HG03432 (cell line): ENCODE results near the gene DUSP12.

Experiments
- ATAC-seq: cut with Tn5 transposase; IDR thresholded peaks from one replicate; pipeline ENCODE4 v1.9.1; 2021; ENCODE audit warnings: mild to moderate bottlenecking, moderate library complexity; ENCODE audit not compliant: unreplicated experiment

Gene DUSP12

DNA sequence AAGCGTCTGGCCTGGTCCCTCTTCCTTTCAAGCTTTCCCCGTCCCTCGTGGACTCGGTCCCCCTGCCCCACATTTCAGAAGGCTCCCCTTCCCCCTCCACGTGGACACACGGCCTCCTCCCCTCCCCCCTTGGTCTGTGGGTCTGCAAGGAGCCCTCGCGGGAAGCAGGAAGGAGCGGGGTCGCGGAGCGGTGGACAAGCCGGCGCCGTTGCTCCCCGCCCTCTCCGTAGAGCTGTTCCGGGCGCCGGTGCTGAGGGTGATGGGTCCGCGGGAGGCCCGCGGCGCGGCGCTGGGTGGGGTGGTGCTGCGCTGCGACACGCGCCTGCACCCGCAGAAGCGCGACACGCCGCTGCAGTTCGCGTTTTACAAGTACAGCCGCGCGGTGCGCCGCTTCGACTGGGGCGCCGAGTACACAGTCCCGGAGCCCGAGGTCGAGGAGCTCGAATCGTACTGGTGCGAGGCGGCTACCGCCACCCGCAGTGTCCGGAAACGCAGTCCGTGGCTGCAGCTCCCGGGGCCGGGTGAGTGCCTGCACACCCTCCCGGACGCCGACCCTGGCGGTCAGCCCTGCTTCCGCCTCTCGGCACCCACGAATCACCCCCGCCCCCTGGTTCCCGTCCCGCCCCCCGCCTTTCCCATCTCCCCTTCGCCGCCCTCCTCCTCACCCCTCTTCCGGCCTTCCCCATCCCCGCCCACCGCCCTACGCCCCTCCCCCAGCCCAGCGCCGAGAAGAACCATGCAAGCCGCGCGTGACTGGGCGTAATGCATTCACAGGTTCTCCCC, 22.9 kb upstream of the DUSP12 start:
- peak; percentile 58 for ATAC-seq

DNA sequence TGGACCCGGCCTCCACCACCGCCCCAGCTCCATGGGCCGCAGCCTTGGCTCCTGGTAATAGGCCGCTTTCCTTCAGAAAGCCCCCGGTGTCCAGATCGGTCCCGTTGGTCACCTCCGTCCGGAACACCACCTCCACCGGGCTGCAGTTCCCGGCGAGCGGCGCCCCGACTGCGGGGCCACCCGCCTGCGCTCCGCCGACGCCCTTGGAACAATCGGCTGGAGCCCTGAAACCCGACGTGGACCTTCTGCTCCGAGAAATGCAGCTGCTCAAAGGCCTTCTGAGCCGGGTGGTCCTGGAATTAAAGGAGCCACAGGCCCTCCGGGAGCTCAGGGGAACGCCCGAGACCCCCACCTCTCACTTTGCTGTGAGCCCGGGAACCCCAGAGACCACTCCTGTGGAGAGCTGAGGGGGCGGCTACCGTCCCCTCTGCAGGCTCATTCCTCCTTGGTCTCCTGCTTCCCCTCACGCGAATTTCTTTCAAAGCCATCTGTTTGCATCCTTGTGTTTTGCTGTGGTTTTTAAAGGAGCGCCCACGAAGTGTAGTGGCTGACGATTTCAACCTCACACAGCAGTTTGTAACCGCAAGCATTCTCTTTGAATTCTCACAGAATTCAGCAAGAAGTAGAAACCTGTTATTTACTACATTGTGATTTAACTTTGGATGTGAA, 22.2 kb upstream of the DUSP12 start:
- peak; percentile 14 for ATAC-seq

DNA sequence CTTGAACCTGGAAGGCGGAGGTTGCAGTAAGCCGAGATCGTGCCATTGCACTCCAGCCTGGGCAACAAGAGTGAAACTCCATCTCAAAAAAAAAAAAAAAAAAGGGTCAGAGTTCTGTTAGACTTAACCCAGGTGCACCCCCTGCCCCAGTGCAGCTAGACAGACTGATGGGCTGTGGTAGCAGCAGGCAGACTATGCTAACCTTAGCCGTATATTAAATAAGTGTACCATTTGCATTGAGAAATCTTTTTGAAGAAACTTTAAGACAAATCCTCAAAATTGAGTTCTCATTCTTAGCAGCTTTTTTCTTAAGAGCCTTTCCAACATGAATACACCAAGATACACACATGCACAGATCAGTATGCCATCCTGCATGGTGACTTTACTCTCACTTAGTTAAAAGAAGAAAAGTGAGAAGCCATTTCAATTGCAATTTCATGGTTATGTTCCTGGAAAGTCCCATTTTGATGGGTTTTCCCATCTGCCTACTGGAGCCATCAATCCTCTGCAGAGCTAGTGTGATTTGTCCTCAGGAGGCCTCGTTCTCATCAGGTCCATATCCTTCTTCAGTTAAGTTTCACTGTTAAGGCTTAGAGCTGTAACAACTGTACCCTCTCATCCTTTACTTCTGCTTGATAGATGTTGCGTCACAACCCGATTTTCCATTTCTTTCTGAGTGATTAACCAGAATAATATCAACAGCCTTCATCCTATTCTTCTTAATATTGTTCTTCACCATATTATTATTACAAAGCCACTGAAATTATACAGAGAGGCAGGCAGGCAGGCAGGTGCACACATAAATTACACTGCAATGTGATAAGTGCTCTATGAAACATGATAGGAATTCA, 21.0 kb upstream of the DUSP12 start:
- no peak for ATAC-seq

DNA sequence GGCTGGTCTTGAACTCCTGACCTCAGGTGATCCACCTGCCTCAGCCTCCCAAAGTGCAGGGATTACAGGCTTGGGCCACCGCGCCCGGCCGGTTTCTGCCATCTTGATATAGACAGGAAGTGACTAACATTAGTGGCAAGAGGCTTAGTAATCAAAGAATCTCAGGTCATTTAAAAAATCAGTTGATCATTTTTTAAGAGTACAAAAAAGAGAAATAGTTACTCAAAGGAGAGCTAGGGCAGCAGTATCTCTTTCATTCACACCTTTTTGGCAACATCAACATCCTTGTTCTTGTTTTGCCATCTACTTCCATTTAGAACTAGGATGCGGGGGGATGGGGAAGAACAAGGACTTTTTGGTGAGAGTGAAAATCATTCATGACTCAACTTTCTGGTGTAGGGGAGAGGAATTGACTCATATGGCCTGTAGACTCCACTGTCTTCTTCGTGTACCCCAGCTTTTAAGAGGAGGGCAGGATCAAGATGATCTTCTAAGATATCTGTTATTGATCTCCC, 19.5 kb upstream of the DUSP12 start:
- ATAC-seq: no peak

DNA sequence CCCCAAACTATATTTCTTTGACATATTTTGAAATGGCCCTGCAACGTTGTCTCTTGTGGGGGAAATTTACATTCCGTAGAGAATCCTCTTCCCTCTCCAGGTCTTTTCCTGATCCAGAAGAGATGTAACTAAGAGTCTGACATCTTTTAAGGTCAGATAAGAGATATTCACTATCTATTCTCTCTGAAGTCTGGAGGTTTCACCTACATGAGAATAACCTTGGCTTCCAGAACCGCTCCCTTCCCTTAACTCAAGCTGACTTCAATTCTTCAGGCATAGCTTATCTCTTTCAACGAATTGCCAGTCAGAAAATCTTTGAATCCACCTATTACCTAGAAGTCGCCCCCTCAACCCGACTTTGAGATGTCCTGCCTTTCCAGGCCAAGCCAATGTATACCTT, 18.3 kb upstream of the DUSP12 start:
- ATAC-seq: no peak

DNA sequence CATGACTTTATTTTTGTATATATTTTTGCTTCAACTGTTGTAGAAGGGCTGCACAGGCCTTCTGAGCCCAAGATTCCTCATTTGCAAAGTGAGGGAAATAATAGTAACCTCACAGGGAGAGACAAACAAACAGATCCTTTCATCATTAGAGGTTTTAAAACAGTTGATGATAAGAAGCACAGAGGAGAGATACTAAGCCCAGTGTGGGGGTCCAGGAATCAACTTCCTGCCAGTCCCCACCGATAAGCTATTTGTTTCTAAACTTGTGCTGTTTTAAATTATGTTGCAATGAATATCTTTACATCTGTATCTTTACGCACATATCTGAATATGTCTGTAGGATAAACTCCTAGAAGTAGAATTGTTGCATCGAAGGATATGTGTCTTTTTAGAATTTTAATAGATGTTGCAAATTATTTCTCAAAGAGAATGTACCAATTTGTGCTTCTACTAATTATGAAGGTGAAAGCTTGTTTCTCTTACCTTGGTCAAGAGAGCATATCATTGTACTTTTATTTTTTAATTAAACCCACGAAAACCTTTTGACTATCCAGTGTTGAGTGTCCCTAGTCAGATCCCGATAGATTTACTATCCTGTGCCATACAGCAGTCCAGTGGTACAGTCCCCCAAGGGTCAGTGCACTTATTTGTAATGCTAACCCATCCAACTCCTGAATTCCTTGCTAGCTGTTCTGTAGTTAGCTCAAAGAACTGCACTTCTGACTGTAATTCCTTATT, 17.4 kb upstream of the DUSP12 start:
- ATAC-seq: no peak

DNA sequence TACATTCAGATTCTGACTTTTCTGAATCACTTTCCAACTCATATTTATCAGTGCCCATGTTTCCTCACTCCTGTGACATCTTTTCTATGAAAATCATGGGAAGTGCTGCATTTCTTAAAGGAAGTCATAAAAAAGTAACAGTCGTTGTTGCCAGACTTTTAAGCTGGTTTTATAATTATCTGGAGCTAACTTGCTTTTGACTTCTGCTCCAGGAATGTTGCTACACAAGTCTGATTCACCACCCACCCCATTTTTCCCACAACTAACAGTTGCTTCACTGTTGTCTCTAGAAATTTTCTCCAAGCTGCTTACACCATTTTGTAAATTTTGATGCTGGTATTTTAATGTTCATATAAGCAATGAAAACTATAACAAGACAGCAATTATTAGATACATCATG, 16.1 kb upstream of the DUSP12 start:
- ATAC-seq: no peak

DNA sequence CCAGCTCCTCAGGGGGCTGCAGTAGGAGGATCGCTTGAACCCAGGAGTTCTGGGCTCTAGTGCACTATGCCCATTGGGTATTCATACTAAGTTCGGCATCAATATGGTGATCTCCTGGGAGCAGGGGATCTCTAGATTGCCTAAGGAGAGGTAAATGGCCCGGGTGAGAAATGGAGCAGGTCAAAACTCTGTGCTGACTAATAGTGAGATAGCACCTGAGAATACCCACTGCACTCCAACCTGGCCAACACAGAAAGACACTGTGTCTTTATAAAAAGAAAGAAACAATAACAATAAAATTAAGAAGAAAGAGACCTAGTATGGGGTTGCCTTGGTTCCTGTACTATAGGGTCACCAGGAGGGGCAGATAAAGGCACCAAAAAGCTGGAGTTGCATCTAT, 13.7 kb upstream of the DUSP12 start:
- no peak for ATAC-seq

DNA sequence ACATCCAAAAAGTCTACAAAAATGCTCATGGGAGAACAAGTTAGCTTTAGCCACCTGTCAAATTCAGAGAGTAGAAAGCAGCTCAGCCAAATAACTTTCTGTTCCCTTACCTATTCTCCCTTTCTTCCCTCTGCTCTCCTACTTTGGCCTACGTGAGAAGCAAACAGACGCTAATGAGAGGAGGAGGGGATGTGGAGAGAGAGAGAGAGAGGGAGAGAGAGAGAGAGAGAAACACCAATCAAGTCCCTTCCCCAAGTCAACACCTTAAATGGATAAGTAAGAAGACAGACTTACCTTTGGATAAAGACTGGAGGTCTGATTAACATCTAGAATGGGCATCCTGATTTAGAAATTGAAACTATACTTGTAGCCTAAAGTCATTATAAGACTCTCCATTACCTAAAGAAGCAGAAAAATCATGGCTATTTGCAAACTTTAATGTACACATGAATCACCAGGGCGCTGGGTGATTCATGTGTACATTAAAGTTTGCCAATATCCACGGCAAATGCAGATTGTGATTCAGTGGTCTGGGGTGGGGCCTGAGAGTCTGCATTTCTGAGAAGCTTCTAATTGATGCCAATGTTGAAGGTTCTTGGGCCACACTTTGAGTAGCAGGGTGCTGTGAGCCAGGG, 13.1 kb upstream of the DUSP12 start:
- ATAC-seq: no peak

DNA sequence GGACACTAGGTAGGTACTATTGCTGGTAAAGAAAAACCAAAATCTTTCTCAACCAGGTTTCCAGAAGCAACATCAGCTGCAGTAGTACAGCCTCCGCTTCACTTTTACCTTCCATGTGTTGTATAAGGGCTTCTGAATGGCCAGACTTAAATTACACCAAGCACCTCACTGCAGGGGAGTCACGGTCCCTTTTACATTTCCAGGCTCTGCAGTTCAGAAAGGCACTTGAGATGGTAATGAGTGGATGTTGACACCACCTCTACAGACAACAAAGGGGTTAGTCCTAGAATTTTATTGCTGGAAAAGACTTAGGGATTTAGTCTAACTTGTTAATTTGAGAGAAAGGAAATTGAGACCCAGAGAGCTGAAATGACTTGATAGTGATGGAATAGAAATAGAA, 12.0 kb upstream of the DUSP12 start:
- ATAC-seq: no peak

DNA sequence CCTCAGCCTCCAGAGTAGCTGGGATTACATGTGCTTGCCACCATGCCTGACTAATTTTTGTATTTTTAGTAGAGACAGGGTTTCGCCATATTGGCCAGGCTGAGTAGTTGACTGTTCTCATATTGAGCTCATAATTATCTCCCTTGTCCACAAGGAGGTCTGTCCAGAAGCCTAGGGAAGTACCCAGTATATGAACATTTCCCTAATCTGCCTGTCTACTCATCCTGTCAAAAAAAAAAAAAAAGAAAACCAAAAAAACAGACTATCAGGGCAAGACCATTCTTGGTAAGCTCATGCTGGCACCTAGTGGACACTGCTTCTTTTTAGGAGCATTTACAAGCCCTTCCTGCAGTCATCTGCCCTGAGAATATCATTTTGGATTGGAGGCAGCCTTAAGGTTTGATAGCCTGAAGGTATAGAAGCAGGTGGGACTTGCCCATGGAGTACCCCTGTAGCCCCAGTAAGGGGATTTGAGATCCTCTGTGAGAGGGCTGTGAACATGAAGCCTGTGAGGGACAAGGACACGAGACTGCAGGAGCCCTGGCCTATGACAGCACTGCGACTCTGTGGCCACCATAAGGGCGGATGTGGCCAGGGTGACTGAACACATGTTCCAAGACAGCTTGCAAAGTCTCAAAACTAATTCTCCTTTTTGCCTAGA, 10.8 kb upstream of the DUSP12 start:
- peak; percentile 74 for ATAC-seq

DNA sequence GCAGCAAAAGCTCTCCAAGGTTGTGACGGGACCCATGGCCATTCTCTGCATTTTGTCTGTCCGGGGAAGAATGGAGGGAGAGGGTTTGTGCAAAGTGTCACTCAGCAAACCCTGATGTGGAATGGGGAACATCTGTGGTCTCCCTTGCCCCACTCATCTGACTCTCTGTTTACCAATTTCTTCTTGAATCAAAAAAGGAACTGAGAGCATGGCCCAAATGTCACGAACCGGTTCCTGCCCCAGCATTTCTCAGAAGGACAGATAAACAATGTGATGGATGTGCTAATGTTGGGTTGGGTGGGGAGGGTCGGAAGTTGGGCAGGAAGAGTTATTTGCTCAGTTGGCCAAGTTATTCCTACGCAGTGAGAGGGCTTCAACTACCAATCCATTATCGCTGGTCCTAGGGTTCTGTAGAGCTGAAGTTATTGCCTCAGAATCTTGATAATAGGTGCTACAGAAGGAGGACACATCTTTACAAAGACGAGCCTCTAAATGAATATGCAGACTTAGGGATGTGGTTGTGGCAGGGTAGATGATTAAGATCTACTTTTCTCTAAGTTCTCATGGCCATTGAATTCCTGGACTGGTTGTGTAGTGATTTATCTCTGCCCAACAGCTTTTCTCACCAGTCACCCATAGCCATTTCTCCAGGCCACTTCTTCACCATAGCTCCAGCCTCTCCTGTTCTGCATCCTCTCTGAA, 9.6 kb upstream of the DUSP12 start:
- ATAC-seq: no peak

DNA sequence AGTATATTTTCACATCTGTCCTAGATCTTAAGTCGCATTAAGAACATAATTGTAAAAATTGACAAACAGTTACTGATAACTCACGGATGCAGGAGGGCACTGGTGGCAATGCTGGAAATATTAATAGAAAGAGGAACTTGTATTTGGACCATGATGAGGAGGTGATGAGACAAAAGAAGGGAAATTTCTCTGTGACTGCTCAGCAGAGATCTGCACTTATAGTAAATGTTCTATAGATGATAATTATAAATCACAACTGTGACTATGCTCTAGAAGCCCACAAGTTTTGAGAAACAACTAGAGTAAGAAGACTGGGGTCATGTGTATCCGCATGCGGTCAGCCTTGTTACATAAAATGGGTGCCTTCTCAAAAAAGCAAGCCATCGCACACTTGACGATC, 8.7 kb upstream of the DUSP12 start:
- no peak for ATAC-seq

DNA sequence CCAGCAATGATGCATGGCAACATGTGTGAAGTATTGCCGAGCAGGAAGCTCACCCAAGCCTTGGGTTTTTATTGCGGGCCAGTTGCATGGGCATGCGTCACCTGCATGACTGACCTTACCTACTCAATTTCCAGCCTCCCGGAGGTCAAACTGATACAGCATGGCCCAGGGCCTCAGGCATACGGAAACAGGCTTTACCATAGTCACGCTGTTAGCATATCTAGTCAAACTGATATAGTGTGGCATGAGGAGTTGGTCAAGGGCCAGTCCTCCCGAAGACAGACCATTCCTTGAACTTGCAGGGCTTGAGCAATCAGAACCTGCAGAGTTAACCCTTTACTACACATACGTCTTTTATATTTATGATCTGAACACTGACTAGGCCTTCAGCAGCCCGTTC, 6.4 kb upstream of the DUSP12 start:
- no peak for ATAC-seq

DNA sequence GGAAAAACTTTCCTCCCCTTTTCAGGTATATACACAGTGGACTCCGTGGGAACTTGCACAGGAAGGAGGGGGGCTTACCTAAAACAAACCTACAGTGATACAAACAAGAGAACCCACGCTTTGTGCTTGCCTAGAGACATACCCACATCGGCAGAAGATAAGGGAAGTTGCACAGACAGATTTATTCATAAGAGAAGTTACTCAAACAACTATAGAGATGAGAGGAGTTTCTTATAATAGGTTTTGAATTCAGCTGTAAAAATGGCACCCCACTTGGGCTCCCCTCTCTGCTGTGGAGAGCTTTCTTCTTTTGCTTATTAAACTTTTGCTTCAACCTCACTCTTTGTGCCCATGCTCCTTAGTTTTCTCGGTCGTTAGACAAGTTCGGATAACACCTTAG, 1.8 kb upstream of the DUSP12 start:
- no peak for ATAC-seq

DNA sequence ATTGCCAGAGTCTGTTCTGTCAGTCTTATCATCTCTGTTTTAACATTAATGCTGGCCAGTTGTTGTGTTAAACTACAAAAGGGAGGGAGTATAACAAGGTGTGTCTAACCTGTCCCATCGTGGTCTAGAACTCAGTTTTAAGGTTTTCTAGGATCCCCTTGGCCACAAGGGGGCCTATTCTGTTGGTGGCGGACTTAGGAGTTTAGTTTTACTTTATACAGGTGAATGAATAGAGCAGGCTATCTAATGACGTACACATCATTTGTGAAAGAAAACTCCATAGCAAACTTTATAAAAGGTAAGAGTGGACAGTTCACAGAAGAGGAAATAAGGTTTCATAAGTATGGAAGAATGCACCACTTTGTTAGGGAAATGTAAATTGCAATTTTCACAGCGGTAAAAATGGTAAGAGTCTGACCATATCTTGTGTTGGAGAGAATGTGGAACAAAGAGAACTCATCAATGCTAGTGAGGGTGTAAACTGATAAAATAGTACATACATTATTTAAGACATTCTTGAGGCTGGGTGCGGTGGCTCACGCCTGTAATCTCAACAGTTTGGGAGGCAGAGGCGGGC, 14.0 kb downstream of the DUSP12 start:
- ATAC-seq: no peak

DNA sequence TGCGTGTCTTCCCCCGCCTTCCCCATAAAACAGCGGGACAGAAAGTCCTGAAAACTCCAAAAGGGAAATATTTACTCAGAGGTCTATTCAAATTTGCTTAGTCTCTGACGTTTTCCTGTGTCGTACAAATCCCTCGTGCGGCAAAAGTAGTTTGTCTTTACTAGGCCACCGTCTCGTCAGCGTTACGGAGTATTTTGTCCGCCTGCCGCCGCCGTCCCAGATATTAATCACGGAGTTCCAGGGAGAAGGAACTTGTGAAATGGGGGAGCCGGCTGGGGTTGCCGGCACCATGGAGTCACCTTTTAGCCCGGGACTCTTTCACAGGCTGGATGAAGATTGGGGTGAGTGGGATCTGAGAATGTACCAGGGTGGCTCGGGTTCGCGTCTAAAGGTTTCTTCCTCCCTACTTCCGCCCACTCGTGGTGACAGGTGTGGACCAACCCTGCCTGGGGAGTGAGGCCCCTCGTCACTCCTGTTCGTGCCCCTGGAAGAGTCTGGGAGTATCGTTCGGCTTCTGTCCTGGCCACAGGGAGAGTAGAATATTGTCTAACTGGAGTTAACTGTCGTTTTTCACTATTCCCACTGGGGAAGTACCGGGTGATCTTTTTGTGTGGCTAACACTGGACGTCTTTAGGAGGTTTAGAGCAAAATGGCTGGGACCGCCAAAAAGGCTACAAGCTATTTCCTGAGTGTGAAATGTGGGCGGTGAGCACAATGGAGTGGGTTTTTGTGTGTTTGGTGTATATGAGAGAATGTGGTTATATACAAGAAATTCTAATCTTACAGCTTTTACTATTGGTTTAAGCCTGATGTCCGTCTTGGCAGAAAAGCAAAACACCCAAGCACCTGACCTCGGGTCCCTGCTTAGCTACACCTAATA, 16.8 kb downstream of the DUSP12 start, which contains the start of gene ATF6:
ATF6 (plus strand) TSS at position 219 of the 880 bp plus-strand sequence; CDS start at position 260, 41 bp downstream.
- ATAC-seq: peak; percentile 70

DNA sequence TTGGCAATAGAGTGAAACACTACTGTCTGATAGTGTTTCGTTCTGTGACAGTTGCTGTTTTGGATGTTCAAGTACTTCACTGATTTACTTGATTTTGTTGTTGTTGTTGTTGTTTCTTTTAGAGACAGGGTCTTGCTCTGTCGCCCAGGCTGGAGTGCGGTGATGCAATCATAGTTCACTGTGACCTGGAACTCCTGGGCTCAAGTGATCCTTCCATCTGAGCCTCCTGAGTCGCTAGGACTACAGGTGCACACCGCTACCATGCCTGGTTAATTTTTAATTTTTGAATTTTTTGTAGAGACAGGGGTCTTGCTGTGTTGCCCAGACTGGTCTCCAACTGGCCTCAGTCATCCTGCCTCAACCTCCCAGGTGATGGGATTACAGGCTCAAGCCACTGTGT, 18.9 kb downstream of the DUSP12 start:
- ATAC-seq: no peak
